Kidney epithelial cell (primary cell): ENCODE measurements around the gene GAS2L1. TPM values are rescaled to one million over a fixed set of nuclear protein-coding genes. Genes with fewer than 3 reads are reported as not detected.

ENCODE experiments used
- DNase-seq: peaks from one replicate; pipeline ENCODE4 v3.0.0-alpha.2; 2010; ENCODE audit warnings: low read depth
- H3K27me3 ChIP-seq: 2 replicates; pipeline ENCODE4 v1.6.0; 2011; ENCODE audit warnings: low read length; ENCODE audit not compliant: control insufficient read depth, insufficient read depth
- H3K36me3 ChIP-seq: 2 replicates; pipeline ENCODE4 v1.5.1; 2011; ENCODE audit warnings: low read length; ENCODE audit not compliant: control insufficient read depth, insufficient read depth
- H3K4me3 ChIP-seq: 2 replicates; pipeline ENCODE4 v1.5.1; 2011; ENCODE audit warnings: low read depth, mild to moderate bottlenecking, control low read depth, low read length
- total RNA-seq: library from RNA; depleted of rRNA; stranded (reverse); fragments of >200 nt; gene quantifications from 2 replicates; pipeline ENCODE4 v1.2.3, GENCODE V29; 2015
- TF ChIP-seq, protein P1 (sequence below): IDR thresholded peaks from 2 replicates; pipeline ENCODE4 v1.5.1; 2011; ENCODE audit warnings: mild to moderate bottlenecking, moderate library complexity, low read length, control low read depth, inconsistent platforms; ENCODE audit not compliant: insufficient read depth, poor library complexity, severe bottlenecking

The GAS2L1 gene
- total RNA-seq, 1 donor from 2014 or later, result 8.9 TPM

DNA sequence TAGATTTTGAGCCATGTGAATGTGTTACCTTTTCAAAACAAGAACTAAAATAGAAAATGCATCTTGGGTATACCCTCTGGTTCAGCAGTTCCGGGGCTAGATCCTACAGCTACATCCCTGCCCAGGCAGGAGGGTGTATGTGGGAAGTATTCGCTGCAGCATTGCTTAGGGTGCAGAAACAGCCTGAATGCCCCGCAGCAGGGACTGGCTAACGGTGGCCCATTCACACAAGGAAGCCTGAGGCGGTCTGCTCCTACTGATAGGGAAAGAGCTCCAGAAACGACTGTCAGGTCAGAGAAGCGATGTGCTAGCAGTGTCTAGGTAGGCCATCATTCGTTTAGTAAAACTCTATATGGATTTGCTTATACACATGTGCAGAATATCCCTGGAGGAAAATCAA is 18.9 kb downstream of the GAS2L1 start:
- DNase-seq, result no peak
- no peak overlapping the region for H3K4me3 ChIP-seq
- no peaks in the 10 kb centered on the region for H3K36me3 ChIP-seq
- TF ChIP-seq, protein P1, sequence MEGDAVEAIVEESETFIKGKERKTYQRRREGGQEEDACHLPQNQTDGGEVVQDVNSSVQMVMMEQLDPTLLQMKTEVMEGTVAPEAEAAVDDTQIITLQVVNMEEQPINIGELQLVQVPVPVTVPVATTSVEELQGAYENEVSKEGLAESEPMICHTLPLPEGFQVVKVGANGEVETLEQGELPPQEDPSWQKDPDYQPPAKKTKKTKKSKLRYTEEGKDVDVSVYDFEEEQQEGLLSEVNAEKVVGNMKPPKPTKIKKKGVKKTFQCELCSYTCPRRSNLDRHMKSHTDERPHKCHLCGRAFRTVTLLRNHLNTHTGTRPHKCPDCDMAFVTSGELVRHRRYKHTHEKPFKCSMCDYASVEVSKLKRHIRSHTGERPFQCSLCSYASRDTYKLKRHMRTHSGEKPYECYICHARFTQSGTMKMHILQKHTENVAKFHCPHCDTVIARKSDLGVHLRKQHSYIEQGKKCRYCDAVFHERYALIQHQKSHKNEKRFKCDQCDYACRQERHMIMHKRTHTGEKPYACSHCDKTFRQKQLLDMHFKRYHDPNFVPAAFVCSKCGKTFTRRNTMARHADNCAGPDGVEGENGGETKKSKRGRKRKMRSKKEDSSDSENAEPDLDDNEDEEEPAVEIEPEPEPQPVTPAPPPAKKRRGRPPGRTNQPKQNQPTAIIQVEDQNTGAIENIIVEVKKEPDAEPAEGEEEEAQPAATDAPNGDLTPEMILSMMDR, result no peak
- no peaks in the 10 kb centered on the region for H3K27me3 ChIP-seq

DNA sequence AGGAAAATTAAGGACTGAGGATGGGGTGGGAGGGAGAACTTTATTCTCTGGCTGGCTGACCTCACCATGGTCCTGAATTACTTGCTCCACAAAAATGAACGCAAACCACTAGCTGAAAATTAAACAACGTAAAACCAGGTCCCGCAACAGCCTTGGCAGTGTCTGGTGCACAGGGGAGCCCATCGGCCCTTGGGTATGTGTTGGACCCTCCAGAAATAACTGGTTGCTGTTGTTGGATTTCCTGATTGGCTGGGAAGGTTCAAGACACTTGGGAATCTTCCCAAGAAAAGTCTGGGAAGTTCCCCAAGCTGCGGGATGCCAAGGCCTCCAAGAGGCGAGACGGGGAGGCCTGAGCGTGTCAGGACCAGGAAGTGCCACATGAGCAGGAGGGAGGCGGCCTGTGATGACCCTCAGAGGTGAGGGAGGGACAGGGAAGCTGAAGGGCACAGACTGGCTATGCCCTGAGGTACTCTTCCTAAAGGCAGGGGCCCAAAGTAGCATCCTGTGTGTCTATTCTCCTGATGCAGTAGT is 19.4 kb downstream of the GAS2L1 start:
- DNase-seq, result no peak
- Histone ChIP-seq H3K4me3 (no peak overlapping the region), H3K36me3 (no peaks in the 10 kb centered on the region), H3K27me3 (no peaks in the 10 kb centered on the region)
- TF ChIP-seq, protein P1, result no peak

DNA sequence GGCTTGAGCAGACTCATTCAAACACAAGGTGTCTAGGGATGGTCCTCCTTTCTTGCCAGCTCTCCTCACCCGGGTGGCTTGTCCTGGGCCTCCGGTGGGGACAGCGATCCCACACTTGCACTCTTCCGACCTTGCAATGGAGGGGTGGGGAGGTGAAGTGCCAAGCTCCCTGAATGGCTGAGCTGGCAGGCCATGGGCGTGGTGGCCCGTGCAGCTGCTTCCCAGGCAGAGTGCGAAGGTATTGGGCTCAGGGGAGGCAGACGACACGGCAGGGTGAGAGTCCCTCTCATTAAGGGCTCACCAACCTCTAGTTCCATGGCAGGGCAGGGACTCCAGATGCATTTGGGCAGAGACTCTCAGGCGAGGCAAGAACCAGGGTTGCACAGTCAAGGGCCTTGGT is 20.0 kb downstream of the GAS2L1 start:
- TF ChIP-seq, protein P1, result no peak
- Histone ChIP-seq H3K27me3 (no peaks in the 10 kb centered on the region), H3K36me3 (no peaks in the 10 kb centered on the region), H3K4me3 (no peak overlapping the region)
- no peak for DNase-seq

DNA sequence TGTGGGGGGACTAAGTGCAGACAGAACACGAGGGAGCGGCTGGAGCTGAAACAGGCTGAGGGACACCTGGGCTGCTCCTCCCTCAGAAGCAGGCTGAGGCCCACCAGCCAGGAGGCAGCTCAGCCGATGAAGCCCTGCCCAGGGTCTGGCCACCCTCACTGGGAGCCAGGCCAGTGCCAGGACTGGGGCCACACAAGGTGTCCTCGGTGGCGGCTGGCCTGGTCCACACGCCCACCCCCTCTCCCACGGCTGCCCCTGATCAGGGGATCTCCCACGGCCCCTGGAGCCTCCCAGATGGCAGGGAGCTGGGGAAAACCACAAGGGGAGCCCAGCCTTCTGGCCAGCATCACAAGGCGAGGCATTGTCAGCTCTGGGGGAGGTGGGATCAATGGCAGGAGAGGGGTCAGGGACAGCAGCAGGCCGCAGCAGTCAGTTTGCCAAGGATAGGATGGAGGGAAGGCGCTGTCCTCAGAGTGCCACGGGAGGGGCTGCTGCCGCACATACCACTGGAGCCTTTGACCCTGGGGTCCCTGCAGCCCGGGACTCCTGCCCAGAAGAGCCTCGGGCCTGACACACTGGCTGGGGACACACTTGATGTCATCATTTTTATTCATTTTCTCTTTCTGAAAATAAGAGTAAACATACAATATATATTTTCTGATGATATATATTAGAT is 20.8 kb downstream of the GAS2L1 start:
- no peak for DNase-seq
- TF ChIP-seq, protein P1, result no peak
- H3K36me3 ChIP-seq, result no peaks in the 10 kb centered on the region
- no peak overlapping the region for H3K4me3 ChIP-seq
- no peaks in the 10 kb centered on the region for H3K27me3 ChIP-seq

DNA sequence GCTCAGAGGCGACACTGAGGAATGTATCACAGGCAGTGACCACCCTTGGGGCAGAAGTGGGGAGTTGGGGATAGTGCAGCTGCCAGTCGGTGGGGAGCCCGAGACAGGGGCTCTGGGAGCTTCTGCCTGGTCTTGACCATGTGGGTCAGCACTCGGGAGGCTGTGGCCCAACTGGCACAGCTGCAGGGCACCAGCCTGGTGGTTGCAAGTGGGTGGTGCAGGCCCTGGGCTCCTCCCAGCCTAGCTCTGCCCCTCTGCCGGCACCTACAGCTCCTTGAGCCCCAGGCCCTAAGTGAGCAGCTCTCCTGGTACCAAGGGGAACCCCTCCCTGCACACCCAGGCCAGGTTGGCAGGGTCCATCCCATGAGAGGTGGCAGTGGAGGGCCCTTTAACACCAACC is 21.6 kb downstream of the GAS2L1 start:
- no peak overlapping the region for H3K4me3 ChIP-seq
- no peaks in the 10 kb centered on the region for H3K27me3 ChIP-seq
- no peak for DNase-seq
- TF ChIP-seq, protein P1, result peak; percentile 8
- H3K36me3 ChIP-seq, result peaks cover 3% of the 10 kb centered on the region
